Hippocampal formation (tissue), 2 donors: ENCODE data around the gene FAM184A.

Source experiments
- DNase-seq, 2 donors: peaks; one replicate each; lab custom pipeline; 2025; lab: John Stamatoyannopoulos, UW

The FAM184A gene

DNA sequence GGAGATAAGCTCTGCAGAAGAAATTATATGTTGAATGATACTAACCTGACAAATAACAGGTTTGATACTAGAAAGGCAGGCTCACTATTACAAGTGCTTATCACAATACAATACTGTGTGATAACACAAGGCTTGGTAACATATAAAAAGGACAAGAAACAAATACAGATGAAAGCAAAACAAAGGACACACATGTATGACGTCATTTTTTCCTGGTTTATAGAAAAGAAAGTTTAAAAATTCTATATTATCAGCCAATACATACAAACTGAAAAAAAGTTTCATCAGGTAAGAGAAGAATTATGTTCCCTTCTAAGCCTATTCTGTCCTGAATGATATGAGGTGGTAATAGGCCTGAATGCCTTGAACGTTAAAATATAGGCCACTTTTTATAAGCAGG, 111.2 kb downstream of the FAM184A start:
- DNase-seq: no peak

DNA sequence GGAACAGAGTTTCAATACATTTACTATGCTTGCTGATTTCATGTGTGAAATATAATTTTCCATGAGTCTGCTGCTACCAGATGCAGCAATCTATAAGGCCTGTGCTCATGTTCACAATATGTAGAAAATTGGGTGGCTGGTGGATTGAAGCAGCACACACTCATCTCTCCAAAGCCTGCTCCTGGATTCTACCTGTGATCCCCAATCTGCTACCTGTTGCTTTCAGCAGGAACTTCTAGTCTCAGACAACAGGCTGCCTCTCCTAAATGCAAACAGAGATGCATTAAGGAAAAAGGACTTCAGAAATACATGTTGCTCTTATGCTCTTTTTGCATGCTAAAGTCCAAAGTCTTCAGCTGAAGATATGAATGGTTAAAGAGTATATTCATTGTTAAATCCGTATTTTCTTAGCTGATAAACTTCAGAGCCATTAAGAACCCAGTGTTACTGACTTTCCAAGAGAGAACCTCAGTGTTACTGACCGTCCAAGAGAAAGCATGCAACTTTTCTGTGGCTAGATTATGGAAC, 112.6 kb downstream of the FAM184A start:
- no peak for DNase-seq

DNA sequence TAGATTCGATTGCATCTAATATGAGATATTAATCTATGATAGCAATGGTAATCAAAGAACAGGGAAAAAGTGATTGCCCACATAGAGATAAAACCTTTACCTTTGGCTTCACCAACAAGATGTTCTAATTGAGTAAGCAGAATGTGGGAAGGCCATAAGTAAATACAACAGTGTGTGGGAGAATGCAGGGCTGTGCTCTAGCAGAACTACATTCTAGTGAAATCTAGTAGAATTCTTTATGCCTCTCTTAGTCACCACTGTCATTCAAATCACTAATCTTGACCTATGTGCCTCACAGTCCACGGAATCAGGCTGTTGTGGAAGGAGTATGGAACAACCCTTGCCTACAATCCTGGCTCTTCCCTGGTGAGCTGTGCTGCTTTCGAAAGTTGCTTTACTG, 113.1 kb downstream of the FAM184A start:
- no peak for DNase-seq

DNA sequence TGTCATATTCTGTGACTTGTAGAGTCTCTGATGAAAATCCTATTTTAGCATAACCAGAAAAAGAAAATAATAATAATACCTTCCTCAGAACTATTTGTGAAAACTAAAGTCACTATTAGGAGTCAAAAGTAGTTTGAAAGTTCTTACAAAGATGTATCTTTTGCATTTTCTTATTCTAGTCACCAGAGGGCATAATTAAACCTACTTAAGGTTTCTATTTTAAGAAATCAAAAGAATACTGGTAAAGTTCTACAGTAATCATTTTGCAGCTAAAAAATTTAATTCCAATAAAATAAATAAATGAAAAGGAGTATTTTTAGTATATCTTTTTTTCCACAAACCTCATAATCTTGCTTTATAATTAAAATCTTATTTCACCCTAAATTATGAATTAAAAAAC, 115.5 kb downstream of the FAM184A start:
- DNase-seq: peak in 1 of 2 donors; percentile 21

DNA sequence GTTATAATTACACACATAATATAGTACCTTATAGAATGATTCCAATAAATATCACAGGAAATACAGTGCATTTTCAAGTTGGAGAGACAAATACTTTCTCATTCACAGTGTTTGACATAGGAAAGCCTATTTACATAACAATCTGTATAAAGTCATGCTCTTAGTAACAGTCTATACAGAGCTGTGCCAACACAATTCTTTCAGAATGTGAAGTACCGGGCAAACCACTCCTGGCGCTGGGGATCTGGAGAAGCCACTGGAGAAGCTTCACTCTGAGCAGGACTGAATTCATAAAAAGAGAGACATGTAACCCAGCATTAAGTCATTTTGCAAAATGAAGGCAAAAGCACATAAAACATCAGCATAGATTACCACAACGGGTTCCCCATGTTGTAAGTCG, 118.6 kb downstream of the FAM184A start:
- DNase-seq: no peak

DNA sequence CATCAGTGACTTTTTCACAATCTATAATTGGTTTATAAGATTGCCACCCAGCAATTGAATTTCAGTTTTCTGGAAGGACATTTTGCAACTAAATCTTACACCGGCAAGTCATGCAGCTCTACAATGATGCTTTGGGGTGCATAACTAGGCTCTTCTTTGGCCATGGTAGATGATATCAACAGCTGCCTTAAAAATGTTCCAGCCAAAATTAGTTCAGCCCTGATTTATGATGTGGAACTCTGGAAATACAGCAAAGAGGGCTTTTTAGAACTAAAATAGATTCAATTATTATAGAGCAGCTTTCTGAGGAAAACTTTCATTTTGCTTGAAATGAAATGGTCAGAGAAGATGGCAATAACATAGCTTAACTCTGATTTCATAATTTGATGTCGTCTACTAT, 125.1 kb downstream of the FAM184A start:
- no peak for DNase-seq

DNA sequence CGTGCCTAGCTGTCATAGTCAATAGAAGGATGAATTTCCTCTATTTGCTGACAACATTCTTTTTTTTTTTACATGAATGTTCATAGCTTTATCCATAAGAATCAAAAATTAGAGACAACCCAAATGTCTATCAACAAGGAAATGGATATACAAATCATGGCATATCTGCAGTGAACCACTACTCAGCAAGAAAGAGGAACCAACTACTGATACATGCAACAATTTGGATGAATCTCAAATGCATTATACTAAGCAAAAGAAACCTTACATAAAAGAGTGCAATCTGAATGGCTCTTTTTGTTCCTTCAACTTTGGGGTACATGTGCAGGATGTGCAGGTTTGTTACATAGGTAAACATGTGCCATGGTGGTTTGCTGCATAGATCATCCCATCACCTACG, 125.8 kb downstream of the FAM184A start:
- no peak for DNase-seq

DNA sequence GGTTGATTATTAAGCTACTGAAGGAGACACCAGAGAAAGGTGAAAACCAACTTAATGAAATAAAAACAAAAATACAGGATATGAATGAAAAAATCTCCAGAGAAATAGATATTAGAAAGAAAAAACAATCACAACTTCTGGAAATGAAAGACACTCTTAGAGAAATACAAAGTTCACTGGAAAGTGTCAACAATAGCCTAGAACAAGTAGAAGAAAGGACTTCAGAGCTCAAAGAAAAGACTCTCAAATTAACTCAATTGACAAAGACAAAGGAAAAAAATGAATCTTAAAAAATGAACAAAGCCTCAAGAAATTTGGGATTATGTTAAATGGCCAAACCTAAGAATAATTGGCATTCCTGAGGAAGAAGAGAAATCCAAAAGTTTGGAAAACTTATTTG, 133.2 kb downstream of the FAM184A start:
- DNase-seq: no peak

DNA sequence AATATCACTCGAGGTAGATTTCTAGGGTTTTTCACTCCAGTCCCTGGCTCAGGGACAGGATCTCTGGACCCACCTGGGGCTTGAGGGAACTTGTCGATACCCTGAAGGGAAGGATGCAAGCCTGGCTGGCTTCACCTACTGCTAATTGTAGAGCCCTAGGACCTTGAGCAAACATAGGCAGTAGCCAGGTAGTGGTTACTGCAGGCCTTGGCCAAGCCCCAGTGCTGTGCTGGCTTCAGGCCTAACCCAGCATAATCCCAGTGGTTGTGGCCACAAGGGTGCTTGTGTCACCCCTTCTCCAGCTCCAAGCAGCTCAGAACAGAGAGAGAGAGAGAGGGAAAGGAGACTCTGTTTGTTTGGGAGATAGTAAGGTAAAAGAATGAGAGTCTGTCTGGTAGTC, 137.7 kb downstream of the FAM184A start:
- no peak for DNase-seq

DNA sequence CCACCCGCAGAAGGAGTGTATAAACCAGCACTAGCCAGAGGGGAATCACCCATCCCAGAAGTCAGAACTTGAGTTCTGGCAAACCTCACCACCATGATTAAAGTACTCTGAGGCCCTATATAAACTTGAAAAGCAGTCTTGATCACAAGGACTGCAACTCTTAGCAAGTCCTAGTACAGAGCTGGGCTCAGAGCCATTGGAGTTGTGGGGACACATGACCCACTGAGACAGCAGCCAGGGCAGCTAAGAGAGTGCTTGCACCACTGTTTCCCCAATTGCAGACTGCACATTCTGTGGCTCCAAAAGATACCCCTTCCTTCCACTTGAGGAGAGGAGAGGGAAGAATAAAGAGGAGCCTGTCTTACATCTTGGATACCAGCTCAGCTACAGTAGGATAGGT, 138.8 kb downstream of the FAM184A start:
- DNase-seq: no peak

DNA sequence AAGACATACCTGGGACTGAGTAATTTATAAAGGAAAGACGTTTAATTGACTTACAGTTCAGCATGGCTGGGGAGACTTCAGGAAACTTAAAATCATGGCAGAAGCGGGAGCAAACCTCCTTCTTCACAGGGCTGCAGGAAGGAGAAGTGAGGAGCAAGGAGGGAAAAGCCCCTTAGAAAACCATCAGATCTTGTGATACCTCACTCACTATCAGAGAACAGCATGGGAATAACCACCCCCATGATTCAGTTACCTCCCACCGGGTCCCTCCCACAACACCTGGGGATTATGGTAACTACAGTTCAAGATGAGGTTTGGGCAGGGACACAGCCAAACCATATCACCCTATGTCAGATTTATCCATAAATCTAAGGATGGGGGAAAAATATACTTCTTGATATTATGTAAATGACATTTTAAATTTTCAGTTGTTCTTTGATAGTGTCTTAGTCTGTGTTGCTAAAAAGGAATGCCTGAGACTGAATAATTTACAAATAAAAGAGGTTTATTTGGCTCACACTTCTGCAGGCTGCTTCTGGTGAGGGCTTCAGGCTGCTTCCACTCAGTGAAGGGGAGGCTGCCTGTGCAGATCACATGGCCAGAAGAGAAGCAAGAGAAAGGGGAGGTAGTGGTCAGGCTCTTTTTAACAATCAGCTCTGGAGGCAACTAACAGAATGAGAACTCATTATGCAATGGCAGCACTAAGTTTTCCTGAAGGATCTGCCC, 142.3 kb downstream of the FAM184A start:
- DNase-seq: no peak

DNA sequence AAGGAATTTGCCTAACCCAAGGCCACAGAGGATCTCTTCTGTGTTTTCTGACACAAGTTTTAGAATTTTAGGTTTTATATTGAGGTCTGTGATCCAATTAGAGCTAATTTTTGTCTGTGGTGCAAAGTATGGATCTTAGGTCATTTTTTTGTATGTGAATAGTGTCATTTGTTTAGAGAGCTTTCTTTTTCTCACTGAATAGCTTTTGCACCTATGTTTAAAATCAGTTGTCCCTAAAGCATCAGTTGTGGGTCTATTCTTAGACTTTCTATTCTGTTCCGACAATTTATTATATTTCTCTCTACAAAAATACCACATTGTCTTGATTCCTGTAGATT, 143.2 kb downstream of the FAM184A start:
- no peak for DNase-seq

DNA sequence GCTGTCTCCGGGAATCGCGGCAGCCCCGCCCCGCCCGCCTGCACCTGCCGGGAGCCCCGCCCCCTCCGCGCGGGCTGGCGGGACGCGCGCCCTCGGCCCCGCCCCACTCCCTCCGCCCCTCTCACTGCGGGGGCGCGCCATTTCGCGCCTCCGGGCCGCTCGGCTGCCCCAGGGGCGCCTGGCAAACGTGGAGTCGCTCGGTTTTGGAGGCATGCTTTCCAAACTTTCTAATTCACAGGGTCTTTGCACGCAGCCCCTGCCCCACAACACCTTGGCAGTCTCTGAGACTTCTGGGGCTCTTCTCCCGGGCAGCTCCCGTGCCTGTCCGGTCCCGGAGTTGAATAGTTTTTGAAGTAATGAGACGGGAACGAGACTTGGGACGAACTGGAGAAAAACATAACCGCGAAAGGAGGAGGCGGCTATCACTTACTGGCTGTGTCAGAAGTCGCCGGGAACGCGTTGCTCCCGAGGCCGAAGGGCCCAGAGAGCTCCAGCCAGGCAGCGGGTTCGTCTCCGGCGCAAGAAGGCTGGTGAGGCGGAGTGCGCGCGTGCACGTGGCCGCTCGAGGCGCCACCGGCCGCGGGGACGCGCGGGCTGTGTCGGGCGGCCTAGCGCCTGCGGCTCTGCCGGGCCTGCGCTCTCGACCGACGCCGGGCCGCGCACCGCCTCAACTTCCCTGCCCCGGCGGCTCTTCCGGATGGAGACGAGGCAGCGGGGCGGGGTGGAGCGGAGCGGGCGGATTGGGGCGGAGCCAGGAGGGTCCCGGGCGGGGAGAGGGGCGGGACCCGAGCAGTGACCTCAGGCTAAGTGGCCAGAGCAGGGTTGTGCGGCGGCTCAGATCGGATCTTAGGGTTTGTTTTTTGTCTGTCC, 143.8 kb downstream of the FAM184A start, which contains the start of gene MCM9:
TSS of gene MCM9 (minus strand) at position 699 of the 870 bp plus-strand sequence. CDS start 3,436 bp downstream, outside the sequence.
- DNase-seq: peak; percentile 79 to 82

DNA sequence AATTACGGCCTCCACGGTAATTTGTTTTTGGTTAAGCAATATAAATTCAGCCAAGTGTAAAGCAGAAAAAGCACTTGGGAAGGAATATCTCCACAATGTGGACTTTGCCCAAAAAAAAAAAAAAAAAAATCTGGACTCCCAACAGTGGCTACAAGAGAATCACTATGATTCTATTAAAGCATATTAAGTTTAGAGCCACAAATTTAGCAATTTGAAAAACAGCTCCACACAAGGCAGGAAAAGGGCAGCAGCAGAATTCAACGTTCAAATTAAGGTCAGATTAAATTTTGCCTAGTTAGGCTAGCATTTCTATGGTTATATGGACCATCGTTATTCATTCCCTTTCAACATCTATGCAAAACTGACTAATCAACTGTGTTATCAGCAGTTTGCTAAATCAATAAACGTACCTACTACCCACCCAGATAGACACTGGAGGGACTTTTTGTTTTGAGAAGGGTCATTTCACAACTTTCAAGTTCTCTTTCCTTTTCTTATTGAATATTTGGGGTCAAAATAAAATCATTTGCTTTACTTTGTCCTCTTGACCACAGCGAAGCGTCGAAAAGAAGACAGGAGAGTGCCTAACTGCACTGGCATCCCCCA, 144.5 kb downstream of the FAM184A start:
- DNase-seq: no peak

DNA sequence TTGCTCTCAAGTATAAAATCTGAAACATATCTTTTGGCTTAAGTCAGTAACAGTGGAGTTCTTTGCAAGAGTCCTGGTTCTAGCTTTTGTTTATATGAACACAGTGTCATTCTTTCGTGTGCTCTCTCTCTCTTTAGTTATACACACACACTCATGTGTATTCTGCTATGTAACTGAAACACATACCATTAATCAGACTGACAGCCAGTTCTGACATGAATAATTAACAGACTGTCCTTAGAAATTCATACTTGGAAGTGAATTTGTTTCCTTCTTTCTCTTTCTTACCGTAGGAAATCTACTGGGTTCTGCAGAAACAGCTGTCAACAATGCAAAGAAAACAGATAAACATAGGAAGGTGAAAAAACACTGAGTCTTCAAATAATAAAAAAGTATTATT, 146.0 kb downstream of the FAM184A start:
- no peak for DNase-seq

DNA sequence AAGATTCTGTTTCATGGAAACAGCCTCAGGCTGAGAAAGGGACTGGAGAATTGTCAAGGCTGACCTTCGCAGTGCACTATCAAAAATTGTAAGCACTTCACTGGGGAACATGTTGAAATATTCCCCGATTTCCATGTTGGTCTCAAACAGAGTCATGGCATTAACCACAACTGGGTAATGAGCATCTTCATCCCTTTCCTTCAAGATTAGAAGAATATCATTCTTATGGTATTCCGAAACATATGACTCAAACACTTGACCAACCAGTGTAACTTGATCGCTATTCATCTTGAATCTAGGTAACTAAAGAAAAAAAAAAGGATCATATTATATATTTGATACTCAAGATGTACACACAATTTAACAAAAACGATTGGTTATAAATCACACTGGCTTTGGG, 147.0 kb downstream of the FAM184A start:
- no peak for DNase-seq

DNA sequence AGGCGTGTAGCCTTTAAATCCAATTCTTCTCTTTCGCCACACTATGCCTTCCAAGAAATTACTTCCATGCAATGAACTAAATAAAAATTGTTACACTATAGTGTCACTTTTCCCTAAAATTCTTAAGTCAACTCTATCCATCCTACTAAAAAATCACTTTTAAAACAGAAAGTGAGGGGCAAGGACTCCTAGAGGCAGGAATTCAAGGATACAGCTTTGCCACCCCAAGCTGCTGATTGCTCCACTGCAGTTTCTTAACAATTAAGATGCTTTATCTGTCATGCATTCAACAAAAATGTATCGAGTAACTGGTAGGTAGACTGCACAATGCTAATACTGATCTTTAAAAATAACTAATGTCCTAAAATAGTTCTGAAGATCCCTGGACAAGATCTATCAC, 147.8 kb downstream of the FAM184A start:
- DNase-seq: no peak

DNA sequence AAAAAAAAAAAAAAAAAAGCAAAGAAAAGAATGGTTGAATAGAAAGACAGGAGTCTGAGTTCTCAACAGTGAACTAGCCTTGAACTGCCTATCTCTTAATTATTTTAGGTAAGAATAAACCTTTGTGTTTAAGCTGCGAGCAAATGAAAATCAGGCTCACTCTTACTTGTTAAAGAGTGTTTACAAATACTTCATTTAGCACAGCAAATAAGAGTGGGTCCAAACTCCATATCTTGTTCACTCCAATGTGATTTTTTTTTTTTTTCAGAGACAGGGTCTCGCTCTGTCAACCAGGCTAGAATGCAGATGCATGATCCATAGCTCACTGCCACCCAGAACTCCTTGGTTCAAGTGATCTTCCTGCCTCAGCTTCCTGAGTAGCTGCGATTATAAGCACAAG, 155.4 kb downstream of the FAM184A start:
- DNase-seq: no peak

DNA sequence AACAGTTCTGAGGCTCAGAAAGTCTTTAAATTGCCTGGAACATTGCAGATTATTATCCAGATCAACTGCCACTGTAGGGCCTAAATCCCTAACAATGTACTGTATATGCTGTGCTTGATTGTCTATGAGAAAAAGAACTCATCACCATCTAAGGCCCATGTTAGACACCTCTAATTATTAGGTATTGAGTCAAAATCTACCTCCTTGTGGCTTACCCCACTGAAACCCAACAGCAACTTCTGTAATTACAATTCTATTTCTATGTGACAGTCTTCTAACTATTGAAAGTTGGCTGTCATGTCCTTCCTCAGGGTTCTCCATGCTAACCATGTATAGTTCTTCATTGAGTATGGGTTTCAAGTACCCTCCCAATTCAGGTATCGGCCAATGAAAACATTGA, 157.4 kb downstream of the FAM184A start:
- DNase-seq: no peak

DNA sequence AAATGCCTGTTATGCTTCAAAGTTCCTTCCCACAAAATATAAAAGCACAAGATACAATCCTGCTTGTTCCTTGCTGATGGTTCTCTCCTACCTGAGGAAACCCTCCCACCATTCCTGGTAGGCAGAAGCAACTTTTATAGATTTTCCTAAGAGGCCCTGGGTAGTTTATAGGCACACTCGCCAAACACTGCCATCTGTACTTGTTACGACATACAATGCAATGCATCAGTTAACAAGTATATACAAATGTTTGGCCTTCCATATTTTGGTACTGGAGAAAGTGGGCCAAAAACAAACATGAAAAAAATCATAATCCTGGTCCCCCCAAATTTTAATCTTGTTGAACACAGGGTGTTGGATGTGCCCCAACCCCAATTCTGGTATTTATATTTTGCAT, 160.1 kb downstream of the FAM184A start:
- no peak for DNase-seq

DNA sequence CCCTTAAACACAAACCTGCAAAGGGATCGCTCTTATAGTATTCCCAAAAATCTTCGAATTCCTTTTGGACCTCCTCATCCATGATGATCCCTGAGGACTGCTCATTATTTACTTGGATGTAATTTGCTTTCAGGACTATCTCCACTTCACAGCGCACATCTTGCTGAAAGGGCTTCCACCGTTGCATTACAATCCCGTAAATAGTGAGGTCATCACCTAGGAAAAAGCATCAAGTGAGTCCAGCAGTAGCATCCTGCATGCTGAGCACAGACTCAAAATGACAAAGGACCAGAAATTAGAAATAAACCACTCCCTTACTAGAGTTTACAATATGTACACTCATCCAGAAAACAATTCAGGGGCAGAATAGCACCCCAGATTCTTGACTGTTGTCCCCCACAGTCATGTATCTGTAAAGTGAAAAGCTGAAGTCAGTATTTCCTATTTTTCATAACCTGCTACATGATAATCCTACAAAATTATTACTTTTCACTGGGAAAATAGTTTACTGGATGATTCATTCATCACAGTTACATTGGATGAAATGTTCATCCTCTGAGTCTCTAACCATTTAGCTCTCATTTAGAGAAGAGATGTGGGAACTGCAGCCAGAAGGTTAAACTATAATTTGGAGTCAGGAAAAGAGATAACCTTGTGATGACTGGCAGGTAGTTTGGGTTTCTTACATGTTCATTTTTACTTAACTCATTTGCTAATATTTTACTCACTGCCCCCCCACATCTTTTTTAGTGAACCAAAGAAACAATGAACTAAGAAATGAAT, 160.7 kb downstream of the FAM184A start:
- DNase-seq: no peak

DNA sequence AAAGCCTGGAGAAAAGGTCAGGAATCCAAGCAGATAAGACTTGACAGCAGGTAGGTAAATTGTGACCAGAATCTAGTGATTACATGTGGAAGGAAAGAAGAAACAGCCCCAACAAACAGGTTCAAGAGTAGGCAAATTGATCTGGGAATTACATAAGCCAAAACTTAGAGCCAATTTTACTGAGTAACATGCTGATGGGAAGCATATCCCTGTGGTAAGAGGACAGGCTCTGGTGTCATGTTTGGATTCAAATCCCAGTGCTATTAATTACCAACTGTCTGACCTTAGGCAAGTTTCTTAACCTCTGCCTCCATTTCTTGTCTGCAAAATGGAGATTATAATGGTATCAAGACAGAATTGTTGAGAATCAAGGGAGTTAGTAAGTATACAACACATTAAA, 163.9 kb downstream of the FAM184A start:
- no peak for DNase-seq
